SK-N-SH (cell line): ENCODE data around the gene PCDHGA1. TPM values are rescaled to one million over a fixed set of nuclear protein-coding genes. Genes with fewer than 3 reads are reported as not detected.

Source experiments
- CTCF ChIA-PET: fragments of 300-600, 350-600 bp; formaldehyde crosslinking; extraction: SDS; loops from one replicate; lab custom pipeline; 2021; lab: Yijun Ruan, JAX
- POLR2A ChIA-PET: fragments of 350-600 bp; sonication (Branson Sonifier 250); formaldehyde crosslinking; extraction: SDS; loops from one replicate; lab custom pipeline; 2020; ENCODE audit warnings: antibody characterized with exemption, inconsistent platforms; lab: Yijun Ruan, JAX
- DNase-seq: peaks from one replicate; pipeline ENCODE4 v3.0.0; 2012
- H2AFZ ChIP-seq: fragments of 200-600 bp; sonication (generic); 2 replicates; pipeline ENCODE4 v1.8.1; 2016; ENCODE audit warnings: antibody characterized with exemption, mild to moderate bottlenecking, low read depth
- H3F3A ChIP-seq: fragments of 200-600 bp; sonication (generic); replicated peaks from 2 replicates; pipeline ENCODE3; 2016; ENCODE audit warnings: antibody characterized with exemption, mild to moderate bottlenecking; ENCODE audit not compliant: insufficient read depth
- H3K27ac ChIP-seq, 2 experiments: fragments of 200-500 bp in 1 of 2; fragments of 200-600 bp in 1 of 2; sonication (Bioruptor generic) in 1 of 2; sonication (generic), shearing (Covaris generic) in 1 of 2; 2 replicates each; pipeline versions ENCODE4 v1.5.1 to v1.6.1; 2014 to 2016; ENCODE audit warnings: low read depth in 2 of 2, inconsistent platforms in 1 of 2, low read length in 1 of 2, mild to moderate bottlenecking in 1 of 2, mixed read lengths in 1 of 2
- H3K27me3 ChIP-seq: fragments of 200-600 bp; sonication (generic), shearing (Covaris generic); 2 replicates; pipeline ENCODE4 v1.6.1; 2016; ENCODE audit warnings: mixed run types; ENCODE audit not compliant: insufficient read depth
- H3K36me3 ChIP-seq, 2 experiments: fragments of 200-500 bp in 1 of 2; fragments of 200-600 bp in 1 of 2; sonication (Bioruptor generic) in 1 of 2; sonication (generic) in 1 of 2; replicated peaks in 1 of 2; 2 replicates each; pipeline versions ENCODE3 to v1.5.1; 2014 to 2016; ENCODE audit warnings: low read length in 1 of 2, mild to moderate bottlenecking in 1 of 2; ENCODE audit not compliant: insufficient read depth in 2 of 2, control insufficient read depth in 1 of 2
- H3K4me1 ChIP-seq, 2 experiments: fragments of 200-500 bp in 1 of 2; fragments of 200-600 bp in 1 of 2; sonication (Bioruptor generic) in 1 of 2; sonication (generic), shearing (Covaris generic) in 1 of 2; 2 replicates each; pipeline versions ENCODE4 v1.5.1 to v1.6.1; 2014 to 2016; ENCODE audit warnings: low read depth in 1 of 2, low read length in 1 of 2, mixed run types in 1 of 2; ENCODE audit not compliant: insufficient read depth in 2 of 2, control insufficient read depth in 1 of 2
- H3K4me2 ChIP-seq: fragments of 200-600 bp; sonication (generic), shearing (Covaris generic); 2 replicates; pipeline ENCODE4 v1.6.1; 2017; ENCODE audit warnings: mixed run types
- H3K4me3 ChIP-seq, 2 experiments: fragments of 200-500 bp in 1 of 2; fragments of 200-600 bp in 1 of 2; sonication (Bioruptor generic) in 1 of 2; sonication (generic), shearing (Covaris generic) in 1 of 2; 2 replicates each; pipeline versions ENCODE4 v1.5.1 to v1.8.1; 2014 to 2016; ENCODE audit warnings: low read depth in 2 of 2, inconsistent platforms in 1 of 2, low read length in 1 of 2, mild to moderate bottlenecking in 1 of 2, mixed read lengths in 1 of 2, moderate library complexity in 1 of 2
- H3K79me2 ChIP-seq: fragments of 200-600 bp; sonication (generic); 2 replicates; pipeline ENCODE4 v1.8.1; 2017; ENCODE audit warnings: mild to moderate bottlenecking; ENCODE audit not compliant: insufficient read depth
- H3K9ac ChIP-seq: fragments of 200-600 bp; sonication (generic); 2 replicates; pipeline ENCODE4 v1.6.1; 2017; ENCODE audit warnings: mixed run types
- H3K9me2 ChIP-seq: fragments of 200-600 bp; sonication (generic); 2 replicates; pipeline ENCODE4 v1.6.1; 2017; ENCODE audit warnings: mixed run types
- H3K9me3 ChIP-seq: fragments of 200-600 bp; sonication (generic); 2 replicates; pipeline ENCODE4 v1.6.1; 2017; ENCODE audit warnings: mixed run types, mild to moderate bottlenecking, moderate library complexity
- H4K20me1 ChIP-seq: fragments of 200-600 bp; sonication (generic); 2 replicates; pipeline ENCODE4 v1.6.1; 2017; ENCODE audit warnings: mild to moderate bottlenecking, mixed run types; ENCODE audit not compliant: insufficient read depth
- CHD2 ChIP-seq: fragments of 150-350 bp; IDR thresholded peaks from 2 replicates; pipeline ENCODE4 v1.6.1; 2018; ENCODE audit warnings: low read length; ENCODE audit not compliant: partially characterized antibody
- CTCF ChIP-seq: fragments of 200-600 bp; sonication (generic); IDR thresholded peaks from 2 replicates; pipeline ENCODE4 v1.6.1; 2017; ENCODE audit warnings: antibody characterized with exemption, mild to moderate bottlenecking, moderate library complexity
- EP300 ChIP-seq, 2 experiments: IDR thresholded peaks; 2 replicates each; pipeline versions ENCODE4 v1.4.0 to v1.6.1; 2012; ENCODE audit warnings: borderline replicate concordance in 1 of 2, low read depth in 1 of 2, low read length in 1 of 2
- FOSL2 ChIP-seq: IDR thresholded peaks from 2 replicates; pipeline ENCODE4 v1.4.0; 2012; ENCODE audit warnings: low read depth, mild to moderate bottlenecking, moderate library complexity, borderline replicate concordance
- GABPA ChIP-seq: IDR thresholded peaks from 2 replicates; pipeline ENCODE4 v1.4.0; 2012; ENCODE audit warnings: low read depth, mild to moderate bottlenecking
- NFIC ChIP-seq: IDR thresholded peaks from 2 replicates; pipeline ENCODE4 v1.4.0; 2012; ENCODE audit warnings: borderline replicate concordance
- POLR2AphosphoS5 ChIP-seq: IDR thresholded peaks from 2 replicates; pipeline ENCODE4 v1.6.1; 2012; ENCODE audit warnings: low read depth, low read length
- RXRA ChIP-seq: IDR thresholded peaks from 2 replicates; pipeline ENCODE4 v1.4.0; 2012; ENCODE audit warnings: low read depth, mild to moderate bottlenecking, borderline replicate concordance
- SIN3A ChIP-seq: IDR thresholded peaks from 2 replicates; pipeline ENCODE4 v1.6.1; 2012; ENCODE audit warnings: low read depth, mild to moderate bottlenecking, low read length, moderate library complexity, borderline replicate concordance
- TEAD4 ChIP-seq: IDR thresholded peaks from 2 replicates; pipeline ENCODE4 v1.4.0; 2012; ENCODE audit warnings: mild to moderate bottlenecking, borderline replicate concordance; ENCODE audit not compliant: insufficient read depth
- USF1 ChIP-seq: IDR thresholded peaks from 2 replicates; pipeline ENCODE4 v1.4.0; 2012; ENCODE audit warnings: low read depth, borderline replicate concordance
- YY1 ChIP-seq: IDR thresholded peaks from 2 replicates; pipeline ENCODE4 v1.4.0; 2012; ENCODE audit warnings: low read depth, mild to moderate bottlenecking
- WGBS: methylation state at CpG from one replicate; pipeline ENCODE4 v1.1.6; 2017; ENCODE audit warnings: low lambda C conversion rate; 5-methylcytosine and 5-hydroxymethylcytosine counted together
- polyA plus RNA-seq, 3 experiments: library from polyadenylated mRNA; depleted of rRNA; stranded (reverse); fragments of >200 nt; gene quantifications; 2 replicates each; pipeline ENCODE4 v1.2.3, GENCODE V29; 2012
- TF ChIP-seq, protein P1 (sequence below): fragments of 150-350 bp; IDR thresholded peaks from 2 replicates; pipeline ENCODE4 v1.6.1; 2016; ENCODE audit warnings: mild to moderate bottlenecking, low read depth, low read length
- TF ChIP-seq, protein P2 (sequence below): IDR thresholded peaks from 2 replicates; pipeline ENCODE4 v1.4.0; 2012; ENCODE audit warnings: low read depth

Gene PCDHGA1
- polyA plus RNA-seq, 1 of the 3 experiments (the other 2 are of a cell fraction) = 1.2 TPM

GRCh38 chr5:141439411-141440141, 109.3 kb downstream of the PCDHGA1 start:
- WGBS = 80% methylated on average over 10 of the region's 10 CpGs
- Histone ChIP-seq H3K27ac (no peak overlapping the region), H3K9me3 (peaks cover 2% of the 10 kb centered on the region; the same call in 1 of the 2 replicates), H3K9me2 (no peaks in the 10 kb centered on the region), H2AFZ (no peak overlapping the region)
- 0 out of 2 replicates have a peak, but pooled peaks have one; percentile 7 for TF ChIP-seq CTCF
- TF ChIP-seq, protein P1, sequence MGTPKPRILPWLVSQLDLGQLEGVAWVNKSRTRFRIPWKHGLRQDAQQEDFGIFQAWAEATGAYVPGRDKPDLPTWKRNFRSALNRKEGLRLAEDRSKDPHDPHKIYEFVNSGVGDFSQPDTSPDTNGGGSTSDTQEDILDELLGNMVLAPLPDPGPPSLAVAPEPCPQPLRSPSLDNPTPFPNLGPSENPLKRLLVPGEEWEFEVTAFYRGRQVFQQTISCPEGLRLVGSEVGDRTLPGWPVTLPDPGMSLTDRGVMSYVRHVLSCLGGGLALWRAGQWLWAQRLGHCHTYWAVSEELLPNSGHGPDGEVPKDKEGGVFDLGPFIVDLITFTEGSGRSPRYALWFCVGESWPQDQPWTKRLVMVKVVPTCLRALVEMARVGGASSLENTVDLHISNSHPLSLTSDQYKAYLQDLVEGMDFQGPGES = no peak
- TF ChIP-seq, all 33 proteins: peak for 1
- no peaks in the 10 kb centered on the region for H3K36me3 ChIP-seq
- H3K79me2 ChIP-seq = 0 out of 2 replicates have a peak, but pooled peaks cover 5% of the 10 kb centered on the region
- no peak overlapping the region for H3K4me2 ChIP-seq
- POLR2A ChIA-PET = no interaction called here
- no peaks in the 10 kb centered on the region for H3K4me1 ChIP-seq
- H3F3A ChIP-seq = no peaks in the 10 kb centered on the region
- CTCF ChIA-PET = interaction anchor here (0.6 kb wide), 1 partner anchor 85 kb away, joined by 3 read pairs; no protein-coding TSS in a partner anchor
- no peak overlapping the region; a peak in 1 of 4 replicates for H3K4me3 ChIP-seq
- H3K9ac ChIP-seq = no peak overlapping the region
- DNase-seq = no peak
- no peaks in the 10 kb centered on the region for H4K20me1 ChIP-seq
- H3K27me3 ChIP-seq = no peaks in the 10 kb centered on the region

DNA sequence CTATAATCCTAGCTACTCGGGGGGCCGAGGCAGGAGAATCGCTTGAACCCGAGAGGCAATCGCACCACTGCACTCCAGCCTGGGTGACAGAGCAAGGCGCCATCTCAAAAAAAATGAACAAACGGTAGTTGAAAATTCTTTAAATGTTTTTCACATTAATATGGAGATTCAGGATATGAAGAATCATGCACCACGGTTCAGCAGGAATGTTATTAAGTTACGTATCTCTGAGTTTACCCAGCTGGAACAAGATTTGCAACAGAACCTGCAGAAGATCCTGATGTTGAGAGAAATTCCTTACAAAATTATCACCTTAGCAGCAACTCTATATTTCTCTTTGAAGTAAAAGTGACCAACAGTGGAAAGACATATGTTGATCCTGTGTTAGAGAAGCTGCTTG, 110.0 kb downstream of the PCDHGA1 start:
- Histone ChIP-seq H3K9ac (no peak overlapping the region), H3K27me3 (no peaks in the 10 kb centered on the region), H3F3A (no peaks in the 10 kb centered on the region), H3K4me2 (no peak overlapping the region), H3K27ac (no peak overlapping the region), H2AFZ (no peak overlapping the region), H3K9me2 (no peaks in the 10 kb centered on the region), H3K9me3 (peaks cover 4% of the 10 kb centered on the region; the same call in 1 of the 2 replicates), H4K20me1 (no peaks in the 10 kb centered on the region), H3K4me3 (peak overlapping the region in 1 of 2 experiments; percentile 12; a peak in 1 of 4 replicates), H3K4me1 (no peaks in the 10 kb centered on the region), H3K79me2 (0 out of 2 replicates have a peak, but pooled peaks cover 3% of the 10 kb centered on the region), H3K36me3 (no peaks in the 10 kb centered on the region)
- 79% methylated on average over 9 of the region's 9 CpGs for WGBS
- ChIA-PET POLR2A (no interaction called here), CTCF (no interaction called here)
- TF ChIP-seq YY1 = no peak
- TF ChIP-seq TEAD4 = no peak
- TF ChIP-seq CHD2 = no peak
- no peak for TF ChIP-seq NFIC
- TF ChIP-seq, protein P1 = no peak
- TF ChIP-seq POLR2AphosphoS5 = no peak
- no peak for TF ChIP-seq FOSL2
- no peak for TF ChIP-seq USF1
- TF ChIP-seq SIN3A = no peak
- no peak for TF ChIP-seq EP300 (IDR thresholded peaks at IDR 0.05; ENCODE audit: borderline replicate concordance in 1 of 2, low read depth in 1 of 2, low read length in 1 of 2)
- TF ChIP-seq, protein P2, sequence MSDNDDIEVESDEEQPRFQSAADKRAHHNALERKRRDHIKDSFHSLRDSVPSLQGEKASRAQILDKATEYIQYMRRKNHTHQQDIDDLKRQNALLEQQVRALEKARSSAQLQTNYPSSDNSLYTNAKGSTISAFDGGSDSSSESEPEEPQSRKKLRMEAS = no peak
- TF ChIP-seq GABPA = no peak
- no peak for TF ChIP-seq RXRA
- no peak for DNase-seq
